Fibroblast of lung (primary cell): Measurements from ENCODE around the gene OR52M1. TPM values are rescaled to one million over a fixed set of nuclear protein-coding genes. Genes with fewer than 3 reads are reported as not detected.

Experiments
- DNase-seq, 2 donors: peaks; one replicate each; pipeline versions ENCODE4 v3.0.0 to v3.0.0-alpha.2; 2010; ENCODE audit warnings: low read depth in 2 of 2
- H2AFZ ChIP-seq: 2 replicates; pipeline ENCODE4 v1.5.1; 2012; ENCODE audit warnings: low read length, control low read depth, inconsistent platforms
- H3K27ac ChIP-seq: 2 replicates; pipeline ENCODE4 v1.5.1; 2011; ENCODE audit warnings: low read length, control low read depth; ENCODE audit not compliant: insufficient read depth
- H3K27me3 ChIP-seq: 2 replicates; pipeline ENCODE4 v1.5.1; 2011; ENCODE audit warnings: mild to moderate bottlenecking, low read length; ENCODE audit not compliant: control insufficient read depth, insufficient read depth
- H3K36me3 ChIP-seq: 2 replicates; pipeline ENCODE4 v1.5.1; 2011; ENCODE audit warnings: low read length; ENCODE audit not compliant: control insufficient read depth, insufficient read depth
- H3K4me1 ChIP-seq: 2 replicates; pipeline ENCODE4 v1.5.1; 2011; ENCODE audit warnings: low read length; ENCODE audit not compliant: control insufficient read depth, insufficient read depth; ENCODE audit errors: extremely low read depth
- H3K4me2 ChIP-seq: 2 replicates; pipeline ENCODE4 v1.5.1; 2011; ENCODE audit warnings: low read length, control low read depth; ENCODE audit not compliant: insufficient read depth; ENCODE audit errors: extremely low read depth
- H3K4me3 ChIP-seq, 4 experiments: fragments of 200-600 bp in 1 of 4; sonication (generic) in 1 of 4; replicated peaks in 1 of 4; 2 replicates each; pipeline ENCODE4 v1.5.1; 2011 to 2016; ENCODE audit warnings: low read length in 4 of 4, low read depth in 3 of 4, mild to moderate bottlenecking in 3 of 4, control low read depth in 2 of 4, inconsistent platforms in 1 of 4, mixed read lengths in 1 of 4; ENCODE audit not compliant: insufficient read depth in 1 of 4; ENCODE audit errors: control extremely low read depth in 1 of 4
- H3K79me2 ChIP-seq: 2 replicates; pipeline ENCODE4 v1.5.1; 2012; ENCODE audit warnings: mild to moderate bottlenecking, low read length, inconsistent platforms; ENCODE audit not compliant: control insufficient read depth, insufficient read depth
- H3K9ac ChIP-seq: 2 replicates; pipeline ENCODE4 v1.5.1; 2011; ENCODE audit warnings: mild to moderate bottlenecking, low read length, control low read depth; ENCODE audit not compliant: insufficient read depth
- H3K9me3 ChIP-seq: 2 replicates; pipeline ENCODE4 v1.5.1; 2012; ENCODE audit warnings: low read depth, low read length; ENCODE audit not compliant: control insufficient read depth, insufficient read depth
- H4K20me1 ChIP-seq: 2 replicates; pipeline ENCODE4 v1.5.1; 2011; ENCODE audit warnings: low read length; ENCODE audit not compliant: control insufficient read depth, insufficient read depth; ENCODE audit errors: extremely low read depth
- EZH2 ChIP-seq: IDR thresholded peaks from 2 replicates; pipeline ENCODE4 v1.5.1; 2012; ENCODE audit warnings: low read length, control low read depth, mild to moderate bottlenecking; ENCODE audit errors: missing control alignments
- polyA plus RNA-seq, 2 donors: library from polyadenylated mRNA; depleted of rRNA in 1 of 2; stranded (reverse) in 1 of 2; unstranded in 1 of 2; fragments of >200 nt; gene quantifications; 2 replicates each; pipeline ENCODE4 v1.2.1, GENCODE V29; 2011 to 2012; ENCODE audit warnings: missing spikeins in 1 of 2
- total RNA-seq: library from RNA; depleted of rRNA; stranded (reverse); fragments of >200 nt; gene quantifications from 2 replicates; pipeline ENCODE4 v1.2.1, GENCODE V29; 2014
- TF ChIP-seq, protein P1 (sequence below), 2 donors: IDR thresholded peaks in 1 of 2; conservative IDR thresholded peaks in 1 of 2; 1 replicate in 1 of 2; 2 replicates in 1 of 2; pipeline ENCODE4 v1.5.1; 2011 to 2012; ENCODE audit warnings: low read length in 2 of 2, control low read depth in 1 of 2, inconsistent platforms in 1 of 2, low read depth in 1 of 2, mild to moderate bottlenecking in 1 of 2

Gene OR52M1
- total and polyA plus RNA-seq, 2 donors (not counting 1 experiment from before 2014, with no cell fraction given) = not detected

DNA sequence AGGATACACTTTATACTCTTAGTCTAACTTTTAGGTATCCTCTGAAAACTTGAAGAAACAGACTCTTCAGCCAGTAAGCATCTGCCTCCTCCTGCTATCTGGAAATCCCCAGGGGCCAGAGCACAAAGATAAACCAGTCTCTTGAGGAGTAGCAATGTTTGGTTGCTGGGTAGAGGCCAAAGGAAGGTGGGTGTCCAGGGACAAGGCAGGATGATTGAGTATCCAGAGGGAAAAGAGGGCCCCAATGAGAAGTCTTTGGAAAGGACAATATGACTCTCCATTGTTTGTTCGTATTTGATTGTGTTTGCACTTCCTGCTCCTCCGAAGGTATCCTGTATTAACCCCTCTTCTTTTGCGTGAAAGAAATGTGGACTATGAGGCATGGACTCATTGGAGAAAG, 44.0 kb downstream of the OR52M1 start:
- Histone ChIP-seq H3K9ac (no peak overlapping the region), H3K4me2 (no peak overlapping the region), H4K20me1 (no peaks in the 10 kb centered on the region), H3K79me2 (no peaks in the 10 kb centered on the region), H3K27ac (no peak overlapping the region), H2AFZ (no peak overlapping the region), H3K27me3 (no peaks in the 10 kb centered on the region), H3K9me3 (no peaks in the 10 kb centered on the region), H3K36me3 (no peaks in the 10 kb centered on the region), H3K4me1 (no peaks in the 10 kb centered on the region), H3K4me3 (no peak overlapping the region)
- no peak for TF ChIP-seq EZH2
- TF ChIP-seq, protein P1, sequence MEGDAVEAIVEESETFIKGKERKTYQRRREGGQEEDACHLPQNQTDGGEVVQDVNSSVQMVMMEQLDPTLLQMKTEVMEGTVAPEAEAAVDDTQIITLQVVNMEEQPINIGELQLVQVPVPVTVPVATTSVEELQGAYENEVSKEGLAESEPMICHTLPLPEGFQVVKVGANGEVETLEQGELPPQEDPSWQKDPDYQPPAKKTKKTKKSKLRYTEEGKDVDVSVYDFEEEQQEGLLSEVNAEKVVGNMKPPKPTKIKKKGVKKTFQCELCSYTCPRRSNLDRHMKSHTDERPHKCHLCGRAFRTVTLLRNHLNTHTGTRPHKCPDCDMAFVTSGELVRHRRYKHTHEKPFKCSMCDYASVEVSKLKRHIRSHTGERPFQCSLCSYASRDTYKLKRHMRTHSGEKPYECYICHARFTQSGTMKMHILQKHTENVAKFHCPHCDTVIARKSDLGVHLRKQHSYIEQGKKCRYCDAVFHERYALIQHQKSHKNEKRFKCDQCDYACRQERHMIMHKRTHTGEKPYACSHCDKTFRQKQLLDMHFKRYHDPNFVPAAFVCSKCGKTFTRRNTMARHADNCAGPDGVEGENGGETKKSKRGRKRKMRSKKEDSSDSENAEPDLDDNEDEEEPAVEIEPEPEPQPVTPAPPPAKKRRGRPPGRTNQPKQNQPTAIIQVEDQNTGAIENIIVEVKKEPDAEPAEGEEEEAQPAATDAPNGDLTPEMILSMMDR (conservative IDR thresholded peaks at IDR 0.05 in 1 of 2, IDR thresholded peaks at IDR 0.05 in 1 of 2; ENCODE audit: low read depth in 1 of 2, low read length in 2 of 2) = no peak
- DNase-seq = no peak

DNA sequence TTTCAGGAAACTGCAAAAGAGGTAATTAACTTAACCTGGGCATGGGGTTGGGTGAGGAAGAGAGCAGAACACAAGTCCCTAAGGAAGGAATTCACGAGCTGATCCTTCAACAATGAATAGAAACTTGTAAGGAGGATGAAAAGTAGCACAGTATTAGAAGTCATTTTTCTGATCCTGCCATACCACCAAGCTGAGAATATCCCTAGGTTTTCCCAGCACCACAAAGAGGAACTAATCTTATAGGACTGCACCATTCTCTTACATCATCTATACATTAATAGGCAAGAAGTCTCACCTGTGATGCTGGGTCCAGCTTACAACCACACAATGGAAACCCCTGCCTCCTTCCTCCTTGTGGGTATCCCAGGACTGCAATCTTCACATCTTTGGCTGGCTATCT, 48.7 kb downstream of the OR52M1 start, which contains the start of gene OR52I1:
Gene OR52I1 (plus strand): TSS at position 301 of the 400 bp plus-strand sequence. CDS start 0 bp downstream, at position 301.
- Histone ChIP-seq H3K27ac (no peak within 1 kb of the TSS), H3K79me2 (no peaks in the 10 kb centered on the region), H3K36me3 (no peaks in the 10 kb centered on the region), H3K4me3 (no peak within 1 kb of the TSS), H2AFZ (no peak within 1 kb of the TSS), H3K4me2 (no peak within 1 kb of the TSS), H3K4me1 (no peaks in the 10 kb centered on the region), H3K27me3 (no peaks in the 10 kb centered on the region), H4K20me1 (no peaks in the 10 kb centered on the region), H3K9me3 (no peaks in the 10 kb centered on the region), H3K9ac (no peak within 1 kb of the TSS)
- DNase-seq = no peak
- no peak for TF ChIP-seq EZH2
- TF ChIP-seq, protein P1 (conservative IDR thresholded peaks at IDR 0.05 in 1 of 2, IDR thresholded peaks at IDR 0.05 in 1 of 2; ENCODE audit: low read depth in 1 of 2, low read length in 2 of 2) = no peak

Other genes starting within 250 kb of the OR52M1 start
- not detected in 2 replicates for gene OR52B4, start 176.8 kb upstream of the OR52M1 start, total RNA-seq
- not detected in 2 replicates for gene OR52B4, start 176.8 kb upstream of the OR52M1 start, polyA plus RNA-seq
- gene TRIM21, start 151.5 kb upstream of the OR52M1 start, total RNA-seq = 25.2 and 28.4 TPM in 2 replicates
- 22.9 and 30.5 TPM in 2 replicates for gene TRIM21, start 151.5 kb upstream of the OR52M1 start, polyA plus RNA-seq
- gene OR52K2, start 95.9 kb upstream of the OR52M1 start, total RNA-seq = not detected in 2 replicates
- gene OR52K2, start 95.9 kb upstream of the OR52M1 start, polyA plus RNA-seq = not detected in 2 replicates
- gene OR52K1, start 62.5 kb upstream of the OR52M1 start, total RNA-seq = not detected in 2 replicates
- not detected in 2 replicates for gene OR52K1, start 62.5 kb upstream of the OR52M1 start, polyA plus RNA-seq
- not detected in 2 replicates for gene OR52I2, start 36.6 kb downstream of the OR52M1 start, total RNA-seq
- gene OR52I2, start 36.6 kb downstream of the OR52M1 start, polyA plus RNA-seq = not detected in 2 replicates
- not detected in 2 replicates for gene OR52I1, start 48.8 kb downstream of the OR52M1 start, total RNA-seq
- gene OR52I1, start 48.8 kb downstream of the OR52M1 start, polyA plus RNA-seq = not detected in 2 replicates
- gene TRIM68, start 63.0 kb downstream of the OR52M1 start, total RNA-seq = 11.1 and 12.1 TPM in 2 replicates
- gene TRIM68, start 63.0 kb downstream of the OR52M1 start, polyA plus RNA-seq = 6.5 and 6.6 TPM in 2 replicates
- not detected in 2 replicates for gene OR51D1, start 92.3 kb downstream of the OR52M1 start, total RNA-seq
- not detected in 2 replicates for gene OR51D1, start 92.3 kb downstream of the OR52M1 start, polyA plus RNA-seq
- gene OR51E1, start 98.8 kb downstream of the OR52M1 start, total RNA-seq = not detected in 2 replicates
- not detected in 2 replicates for gene OR51E1, start 98.8 kb downstream of the OR52M1 start, polyA plus RNA-seq
- gene OR51E2, start 152.7 kb downstream of the OR52M1 start, total RNA-seq = not detected in 2 replicates
- 0.02 TPM in 1 of 2 replicates, not detected in the other for gene OR51E2, start 152.7 kb downstream of the OR52M1 start, polyA plus RNA-seq
- not detected in 2 replicates for gene MMP26, start 159.6 kb downstream of the OR52M1 start, total RNA-seq
- not detected in 2 replicates for gene MMP26, start 159.6 kb downstream of the OR52M1 start, polyA plus RNA-seq
- not detected in 2 replicates for gene OR51F1, start 224.7 kb downstream of the OR52M1 start, total RNA-seq
- not detected in 2 replicates for gene OR51F1, start 224.7 kb downstream of the OR52M1 start, polyA plus RNA-seq